Measurements from ENCODE around the gene PPP1R7.

- TF ChIP-seq CTCF (IDR thresholded peaks at IDR 0.05 in 8 of 11, conservative IDR thresholded peaks at IDR 0.05 in 3 of 11) (no peak), POLR2AphosphoS5 (IDR thresholded peaks at IDR 0.05) (no peak)
Observed at GRCh38 chr2:241103176-241103595, 47.1 kb upstream of the PPP1R7 start.
